ENCODE data around the gene LEFTY1.
"Not testable (repeated sequence)": the region's sequence is repeated elsewhere in the genome, so short reads cannot be mapped to it uniquely, and the experiment has no call there.

LEFTY1 gene

GRCh38 chr1:225890346-225891228 is 1.6 kb upstream of the LEFTY1 start:
- no peak overlapping the region for H3K27ac ChIP-seq
- TF ChIP-seq CTCF (conservative IDR thresholded peaks at IDR 0.05) = no peak

- no peak overlapping the region for H3K27ac ChIP-seq
- no peak for TF ChIP-seq CTCF (conservative IDR thresholded peaks at IDR 0.05)
Observed at GRCh38 chr1:225889743-225890142, 797 bp upstream of the LEFTY1 start.

DNA sequence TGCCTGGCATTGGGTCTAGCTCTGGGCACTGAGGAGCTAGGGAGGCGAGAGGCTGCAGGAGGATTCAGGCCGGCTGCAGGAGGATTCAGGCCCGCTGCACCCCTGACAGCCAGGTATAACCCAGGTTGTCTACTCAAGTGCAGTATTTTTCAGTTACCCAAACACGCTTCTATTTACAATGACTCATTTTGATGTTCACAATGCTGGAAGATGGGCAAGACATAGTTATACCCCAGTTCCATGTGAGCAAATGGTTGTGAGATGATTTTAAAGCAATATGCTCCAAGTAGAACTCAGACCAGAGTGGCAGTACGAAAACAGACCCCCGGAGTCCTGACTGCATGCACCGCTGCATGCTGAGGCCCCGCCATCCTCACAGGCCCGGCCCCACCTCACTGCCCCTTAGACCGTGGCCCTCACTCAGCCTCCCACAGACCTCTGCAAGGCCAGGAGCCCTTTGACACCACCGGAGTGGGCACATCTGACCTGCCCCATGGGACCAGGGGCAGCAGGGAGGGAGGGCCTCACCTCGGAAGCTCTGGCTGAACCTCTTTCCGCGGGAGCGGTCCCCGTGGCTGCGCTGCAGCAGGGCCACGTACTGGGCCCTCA is 553 bp downstream of the LEFTY1 start:
- H3K27ac ChIP-seq = no peak overlapping the region

DNA sequence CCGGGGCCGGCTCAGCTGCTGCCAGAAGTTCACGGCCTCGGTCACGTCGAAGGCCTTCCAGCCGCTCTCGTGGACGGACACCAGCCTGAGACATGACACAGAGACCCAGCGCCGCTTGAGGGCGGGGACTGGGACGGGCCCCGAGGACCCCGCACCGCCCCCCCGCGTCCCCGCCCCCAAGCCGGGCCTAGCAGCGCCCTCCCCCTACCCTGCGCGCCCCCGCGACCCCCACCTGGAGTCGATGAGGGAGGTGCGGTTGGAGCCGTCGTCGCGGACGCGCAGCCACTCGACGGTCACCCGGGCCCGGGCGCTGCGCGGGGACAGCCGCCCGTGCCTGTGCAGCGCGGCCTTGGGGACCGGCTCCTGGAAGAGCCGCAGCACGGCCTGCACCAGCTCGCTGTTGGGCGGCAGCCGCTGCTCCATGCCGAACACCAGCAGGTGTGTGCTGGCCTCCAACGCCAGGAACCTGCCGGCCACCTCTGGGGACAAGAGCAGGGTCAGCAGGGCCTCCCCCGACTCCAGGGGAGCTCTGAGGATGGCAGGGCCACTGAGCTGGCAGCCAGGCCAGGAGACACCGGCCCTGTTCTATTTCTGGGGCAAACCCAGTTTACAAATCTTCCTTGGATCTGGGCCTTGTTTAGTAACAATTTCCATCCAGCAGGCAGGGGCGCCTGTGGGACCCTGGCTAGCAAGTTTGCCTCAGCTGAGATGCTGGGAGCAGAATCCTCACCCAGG is 1.2 kb downstream of the LEFTY1 start:
- H3K27ac ChIP-seq = not testable (repeated sequence)

More for the DNA sequence above, 553 bp downstream of the LEFTY1 start:
- no peak for TF ChIP-seq CTCF (conservative IDR thresholded peaks at IDR 0.05)

GRCh38 chr1:225887030-225887314 is 2.0 kb downstream of the LEFTY1 start:
- no peak overlapping the region for H3K27ac ChIP-seq
- no peak for TF ChIP-seq CTCF (conservative IDR thresholded peaks at IDR 0.05)

GRCh38 chr1:225886159-225887029 is 2.6 kb downstream of the LEFTY1 start:
- H3K27ac ChIP-seq = no peak overlapping the region
- TF ChIP-seq CTCF (conservative IDR thresholded peaks at IDR 0.05) = no peak

DNA sequence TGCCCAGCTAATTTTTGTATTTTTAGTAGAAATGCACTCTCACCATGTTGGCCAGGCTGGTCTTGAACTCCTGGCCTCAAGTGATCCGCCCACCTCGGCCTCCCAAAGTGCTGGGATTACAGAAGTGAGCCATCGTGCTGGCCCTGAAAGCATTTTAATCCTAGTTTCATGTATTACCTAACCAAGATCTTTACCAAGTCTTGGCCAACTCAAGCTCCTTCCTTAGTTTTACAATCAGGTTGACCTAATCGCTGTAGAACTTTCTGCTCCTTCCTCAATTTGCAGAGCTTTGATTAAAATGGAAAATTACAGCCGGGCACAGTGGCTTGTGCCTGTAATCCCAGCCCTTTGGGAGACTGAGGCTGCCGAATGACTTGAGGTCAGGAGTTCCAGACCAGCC is 3.6 kb downstream of the LEFTY1 start:
- no peak overlapping the region for H3K27ac ChIP-seq
- no peak for TF ChIP-seq CTCF (conservative IDR thresholded peaks at IDR 0.05)

Data from VCaP (cell line).